OCI-LY1 (cell line): ENCODE results near the gene ZMIZ2.

Source experiments
- H2AFZ ChIP-seq: fragments of 200-600 bp; sonication (generic), shearing (Covaris generic); 2 replicates; pipeline ENCODE4 v1.6.0; 2014; ENCODE audit warnings: antibody characterized with exemption, mild to moderate bottlenecking, low read length
- H3F3A ChIP-seq: fragments of 200-600 bp; sonication (generic), shearing (Covaris generic); 2 replicates; pipeline ENCODE4 v1.6.0; 2014; ENCODE audit warnings: mild to moderate bottlenecking, antibody characterized with exemption, low read length, moderate library complexity; ENCODE audit not compliant: insufficient read depth
- H3K27ac ChIP-seq: fragments of 200-600 bp; sonication (generic); 2 replicates; pipeline ENCODE4 v1.5.1; 2014; ENCODE audit warnings: low read length, mixed run types, mild to moderate bottlenecking, low read depth; ENCODE audit not compliant: poor library complexity, severe bottlenecking
- H3K27me3 ChIP-seq: fragments of 200-600 bp; sonication (generic); 2 replicates; pipeline ENCODE4 v1.6.0; 2014; ENCODE audit warnings: antibody characterized with exemption, mild to moderate bottlenecking, low read length, moderate library complexity; ENCODE audit not compliant: insufficient read depth
- H3K36me3 ChIP-seq: fragments of 200-600 bp; sonication (generic); 2 replicates; pipeline ENCODE4 v1.6.1; 2014; ENCODE audit warnings: mild to moderate bottlenecking, antibody characterized with exemption, low read length, moderate library complexity, mixed read lengths; ENCODE audit not compliant: insufficient read depth
- H3K4me1 ChIP-seq: fragments of 200-600 bp; sonication (generic); 2 replicates; pipeline ENCODE4 v1.5.1; 2014; ENCODE audit warnings: mild to moderate bottlenecking, low read length, moderate library complexity; ENCODE audit not compliant: insufficient read depth, severe bottlenecking
- H3K4me2 ChIP-seq: fragments of 200-600 bp; sonication (generic), shearing (Covaris generic); 2 replicates; pipeline ENCODE4 v1.6.1; 2014; ENCODE audit warnings: low read length
- H3K4me3 ChIP-seq: fragments of 200-600 bp; sonication (generic); 2 replicates; pipeline ENCODE4 v1.5.1; 2014; ENCODE audit warnings: low read length, low read depth, mild to moderate bottlenecking, mixed read lengths; ENCODE audit not compliant: poor library complexity, severe bottlenecking
- H3K79me2 ChIP-seq: fragments of 200-600 bp; shearing (Covaris generic); 2 replicates; pipeline ENCODE4 v1.6.1; 2016; ENCODE audit warnings: mixed run types, low read length, mixed read lengths; ENCODE audit not compliant: insufficient read depth
- H3K9ac ChIP-seq: fragments of 200-600 bp; sonication (generic), shearing (Covaris generic); 2 replicates; pipeline ENCODE4 v1.6.1; 2014; ENCODE audit warnings: mild to moderate bottlenecking, low read length, mixed read lengths
- H3K9me2 ChIP-seq: fragments of 200-600 bp; sonication (generic), shearing (Covaris generic); 2 replicates; pipeline ENCODE4 v1.6.1; 2014; ENCODE audit warnings: low read depth, mild to moderate bottlenecking, low read length, mixed read lengths
- H3K9me3 ChIP-seq: fragments of 200-600 bp; shearing (Covaris generic); 2 replicates; pipeline ENCODE4 v1.6.1; 2014; ENCODE audit warnings: low read length, mixed read lengths
- H4K20me1 ChIP-seq: fragments of 200-600 bp; sonication (generic), shearing (Covaris generic); 2 replicates; pipeline ENCODE4 v1.6.0; 2016; ENCODE audit warnings: mild to moderate bottlenecking, low read length; ENCODE audit not compliant: insufficient read depth
- CTCF ChIP-seq: fragments of 200-600 bp; sonication (generic), shearing (Covaris generic); IDR thresholded peaks from 2 replicates; pipeline ENCODE4 v1.5.1; 2017; ENCODE audit warnings: mild to moderate bottlenecking, antibody characterized with exemption, low read length, moderate library complexity, mixed read lengths
- EZH2 ChIP-seq: fragments of 200-600 bp; sonication (generic), shearing (Covaris generic); IDR thresholded peaks from 2 replicates; pipeline ENCODE4 v1.8.0; 2017; ENCODE audit warnings: borderline replicate concordance, mixed run types, mild to moderate bottlenecking, antibody characterized with exemption, low read length, moderate library complexity, mixed read lengths

The ZMIZ2 gene

GRCh38 chr7:44707558-44708230, 41.0 kb upstream of the ZMIZ2 start:
- H3K9me3 ChIP-seq: no peaks in the 10 kb centered on the region
- H3K79me2 ChIP-seq: no peaks in the 10 kb centered on the region
- no peaks in the 10 kb centered on the region for H3F3A ChIP-seq
- H3K27me3 ChIP-seq: no peaks in the 10 kb centered on the region
- no peak overlapping the region for H3K9ac ChIP-seq
- no peaks in the 10 kb centered on the region for H3K9me2 ChIP-seq
- H4K20me1 ChIP-seq: no peaks in the 10 kb centered on the region
- no peak overlapping the region for H2AFZ ChIP-seq
- H3K36me3 ChIP-seq: peaks cover 56% of the 10 kb centered on the region
- H3K27ac ChIP-seq: no peak overlapping the region
- TF ChIP-seq EZH2: no peak
- TF ChIP-seq CTCF: no peak
- H3K4me2 ChIP-seq: no peak overlapping the region
- H3K4me1 ChIP-seq: no peaks in the 10 kb centered on the region
- no peak overlapping the region for H3K4me3 ChIP-seq

GRCh38 chr7:44709011-44709915, 39.4 kb upstream of the ZMIZ2 start:
- H3K4me2 ChIP-seq: no peak overlapping the region
- no peak overlapping the region for H3K9ac ChIP-seq
- H3K9me3 ChIP-seq: no peaks in the 10 kb centered on the region
- H3F3A ChIP-seq: no peaks in the 10 kb centered on the region
- H3K27ac ChIP-seq: no peak overlapping the region
- H3K36me3 ChIP-seq: peaks cover 42% of the 10 kb centered on the region
- H4K20me1 ChIP-seq: no peaks in the 10 kb centered on the region
- H3K9me2 ChIP-seq: no peaks in the 10 kb centered on the region
- no peaks in the 10 kb centered on the region for H3K4me1 ChIP-seq
- no peaks in the 10 kb centered on the region for H3K79me2 ChIP-seq
- no peak overlapping the region for H3K4me3 ChIP-seq
- no peak overlapping the region for H2AFZ ChIP-seq
- H3K27me3 ChIP-seq: no peaks in the 10 kb centered on the region
- no peak for TF ChIP-seq EZH2
- TF ChIP-seq CTCF: no peak

GRCh38 chr7:44709945-44710596, 38.6 kb upstream of the ZMIZ2 start:
- H4K20me1 ChIP-seq: no peaks in the 10 kb centered on the region
- H2AFZ ChIP-seq: no peak overlapping the region
- TF ChIP-seq CTCF (no peak), EZH2 (no peak)
- no peaks in the 10 kb centered on the region for H3F3A ChIP-seq
- H3K9ac ChIP-seq: no peak overlapping the region
- H3K4me3 ChIP-seq: no peak overlapping the region
- no peaks in the 10 kb centered on the region for H3K4me1 ChIP-seq
- no peaks in the 10 kb centered on the region for H3K79me2 ChIP-seq
- no peak overlapping the region for H3K27ac ChIP-seq
- no peak overlapping the region for H3K4me2 ChIP-seq
- H3K9me2 ChIP-seq: no peaks in the 10 kb centered on the region
- no peaks in the 10 kb centered on the region for H3K9me3 ChIP-seq
- H3K27me3 ChIP-seq: no peaks in the 10 kb centered on the region
- peaks cover 42% of the 10 kb centered on the region for H3K36me3 ChIP-seq
